H9 (cell line): ENCODE data around the gene SH3RF3. TPM values are rescaled to one million over a fixed set of nuclear protein-coding genes. Genes with fewer than 3 reads are reported as not detected.

Source experiments
- DNase-seq: peaks from one replicate; pipeline ENCODE4 v3.0.0-alpha.2; 2017
- H2AFZ ChIP-seq: one replicate; pipeline ENCODE4 v1.6.1; 2013; ENCODE audit warnings: mild to moderate bottlenecking, low read length, control low read depth, moderate library complexity
- H2AK5ac ChIP-seq: 2 replicates; pipeline ENCODE4 v1.6.1; 2013; ENCODE audit warnings: low read length, control low read depth, mixed read lengths; ENCODE audit not compliant: insufficient read length
- H2BK120ac ChIP-seq: one replicate; pipeline ENCODE4 v1.6.1; 2013; ENCODE audit warnings: low read depth, mild to moderate bottlenecking, low read length, control low read depth, inconsistent platforms; ENCODE audit not compliant: poor library complexity, severe bottlenecking
- H2BK12ac ChIP-seq: 2 replicates; pipeline ENCODE4 v1.6.1; 2013; ENCODE audit warnings: low read length, control low read depth, mixed read lengths, low read depth; ENCODE audit not compliant: insufficient read length
- H2BK15ac ChIP-seq: 2 replicates; pipeline ENCODE4 v1.6.1; 2013; ENCODE audit warnings: low read depth, low read length, control low read depth
- H2BK20ac ChIP-seq: one replicate; pipeline ENCODE4 v1.6.1; 2013; ENCODE audit warnings: low read depth, mild to moderate bottlenecking, low read length, control low read depth, inconsistent platforms; ENCODE audit not compliant: poor library complexity, severe bottlenecking
- H2BK5ac ChIP-seq: 2 replicates; pipeline ENCODE4 v1.6.1; 2013; ENCODE audit warnings: low read length, control low read depth, mixed read lengths; ENCODE audit not compliant: insufficient read length
- H3K14ac ChIP-seq: 2 replicates; pipeline ENCODE4 v1.6.1; 2013; ENCODE audit warnings: low read length, control low read depth; ENCODE audit not compliant: insufficient read depth
- H3K18ac ChIP-seq: 2 replicates; pipeline ENCODE4 v1.6.1; 2013; ENCODE audit warnings: low read depth, mild to moderate bottlenecking, mixed read lengths, low read length, control low read depth; ENCODE audit not compliant: insufficient read length
- H3K23ac ChIP-seq: 2 replicates; pipeline ENCODE4 v1.6.1; 2013; ENCODE audit warnings: low read length, control low read depth, mixed read lengths, low read depth; ENCODE audit not compliant: insufficient read length
- H3K23me2 ChIP-seq: 2 replicates; pipeline ENCODE4 v1.6.1; 2013; ENCODE audit warnings: low read depth, mild to moderate bottlenecking, mixed read lengths, low read length, control low read depth; ENCODE audit not compliant: insufficient read length, poor library complexity, severe bottlenecking
- H3K27ac ChIP-seq: 2 replicates; pipeline ENCODE4 v1.5.1; 2013; ENCODE audit warnings: low read length, control low read depth, mixed read lengths, low read depth; ENCODE audit not compliant: insufficient read length
- H3K27me3 ChIP-seq: 2 replicates; pipeline ENCODE4 v1.6.1; 2013; ENCODE audit warnings: low read length, control low read depth, inconsistent platforms; ENCODE audit not compliant: insufficient read depth
- H3K4ac ChIP-seq: 2 replicates; pipeline ENCODE4 v1.6.1; 2013; ENCODE audit warnings: low read depth, mild to moderate bottlenecking, control low read depth, inconsistent platforms, low read length, moderate library complexity
- H3K4me1 ChIP-seq: 2 replicates; pipeline ENCODE4 v1.6.1; 2013; ENCODE audit warnings: low read length, control low read depth, inconsistent platforms; ENCODE audit not compliant: insufficient read depth
- H3K4me2 ChIP-seq: 2 replicates; pipeline ENCODE4 v1.6.1; 2013; ENCODE audit warnings: low read length, control low read depth, mixed read lengths; ENCODE audit not compliant: insufficient read length, insufficient read depth
- H3K56ac ChIP-seq: 2 replicates; pipeline ENCODE4 v1.6.1; 2013; ENCODE audit warnings: low read depth, mild to moderate bottlenecking, mixed read lengths, low read length, control low read depth; ENCODE audit not compliant: insufficient read length
- H3K79me1 ChIP-seq: 2 replicates; pipeline ENCODE4 v1.6.1; 2013; ENCODE audit warnings: low read depth, mild to moderate bottlenecking, moderate library complexity, low read length, control low read depth, inconsistent platforms; ENCODE audit not compliant: insufficient read depth, poor library complexity, severe bottlenecking
- H3K79me2 ChIP-seq: 2 replicates; pipeline ENCODE4 v1.6.1; 2013; ENCODE audit warnings: low read length, control low read depth, inconsistent platforms; ENCODE audit not compliant: insufficient read depth
- H3K9ac ChIP-seq: 2 replicates; pipeline ENCODE4 v1.6.1; 2013; ENCODE audit warnings: low read length, control low read depth, mixed read lengths; ENCODE audit not compliant: insufficient read length; ENCODE audit errors: extremely low read depth
- H3K9me3 ChIP-seq: one replicate; pipeline ENCODE4 v1.6.1; 2013; ENCODE audit warnings: low read depth, low read length, inconsistent platforms; ENCODE audit not compliant: control insufficient read depth
- H3T11ph ChIP-seq: one replicate; pipeline ENCODE4 v1.6.1; 2013; ENCODE audit warnings: mild to moderate bottlenecking, low read length, control low read depth, inconsistent platforms
- H4K20me1 ChIP-seq: one replicate; pipeline ENCODE4 v1.6.1; 2013; ENCODE audit not compliant: control insufficient read depth, insufficient read length, insufficient read depth
- H4K5ac ChIP-seq: 2 replicates; pipeline ENCODE4 v1.6.1; 2013; ENCODE audit warnings: low read depth, mild to moderate bottlenecking, mixed read lengths, low read length, control low read depth; ENCODE audit not compliant: insufficient read length
- H4K8ac ChIP-seq: replicated peaks from 2 replicates; pipeline ENCODE4 v1.6.1; 2013; ENCODE audit warnings: low read length, control low read depth, mixed read lengths, low read depth; ENCODE audit not compliant: insufficient read length
- H4K91ac ChIP-seq: 2 replicates; pipeline ENCODE4 v1.6.1; 2013; ENCODE audit warnings: low read depth, mild to moderate bottlenecking, moderate library complexity, mixed read lengths, low read length, control low read depth; ENCODE audit not compliant: insufficient read length
- H3K27ac Mint-ChIP-seq, 3 experiments: 2 replicates in 2 of 3; 3 replicates in 1 of 3; pipeline ENCODE4 v1.8.0; 2020 to 2021; ENCODE audit warnings: mixed read lengths in 3 of 3, mild to moderate bottlenecking in 1 of 3, moderate library complexity in 1 of 3
- H3K27me3 Mint-ChIP-seq: 2 replicates; pipeline ENCODE4 v1.8.0; 2021; ENCODE audit warnings: low read depth, mild to moderate bottlenecking, moderate library complexity, mixed read lengths
- H3K36me3 Mint-ChIP-seq, 3 experiments: 2 replicates in 2 of 3; 3 replicates in 1 of 3; pipeline ENCODE4 v1.8.0; 2020 to 2021; ENCODE audit warnings: low read depth in 3 of 3, mixed read lengths in 3 of 3; ENCODE audit not compliant: insufficient read depth in 1 of 3
- H3K4me1 Mint-ChIP-seq, 2 experiments: 2 replicates each; pipeline ENCODE4 v1.8.0; 2020; ENCODE audit warnings: mixed read lengths in 2 of 2
- H3K4me3 Mint-ChIP-seq, 2 experiments: 2 replicates in 1 of 2; 3 replicates in 1 of 2; pipeline ENCODE4 v1.8.0; 2020 to 2021; ENCODE audit warnings: mild to moderate bottlenecking in 2 of 2, mixed read lengths in 2 of 2, moderate library complexity in 1 of 2
- H3K9me3 Mint-ChIP-seq, 2 experiments: 2 replicates in 1 of 2; 3 replicates in 1 of 2; pipeline ENCODE4 v1.8.0; 2020; ENCODE audit warnings: mild to moderate bottlenecking in 2 of 2, mixed read lengths in 2 of 2, moderate library complexity in 1 of 2
- WGBS: extraction: QIAGEN DNeasy Blood & Tissue Kit; methylation state at CpG from one replicate; pipeline ENCODE4 v1.1.7; 2013; ENCODE audit warnings: missing lambda C conversion rate, low lambda C conversion rate, mixed read lengths; ENCODE audit not compliant: insufficient read length; ENCODE audit errors: extremely low coverage; 5-methylcytosine and 5-hydroxymethylcytosine counted together
- total RNA-seq: library from RNA; stranded (reverse); gene quantifications from 2 replicates; pipeline ENCODE4 v1.2.1, GENCODE V29; 2021
- TF ChIP-seq, protein P1 (sequence below): fragments of 200-600 bp; sonication (generic); conservative IDR thresholded peaks from 3 replicates; pipeline ENCODE4 v1.8.0; 2021; ENCODE audit warnings: antibody characterized with exemption, mild to moderate bottlenecking

Gene SH3RF3
- total RNA-seq, 1 experiment from 2014 or later: 0.46 TPM

DNA sequence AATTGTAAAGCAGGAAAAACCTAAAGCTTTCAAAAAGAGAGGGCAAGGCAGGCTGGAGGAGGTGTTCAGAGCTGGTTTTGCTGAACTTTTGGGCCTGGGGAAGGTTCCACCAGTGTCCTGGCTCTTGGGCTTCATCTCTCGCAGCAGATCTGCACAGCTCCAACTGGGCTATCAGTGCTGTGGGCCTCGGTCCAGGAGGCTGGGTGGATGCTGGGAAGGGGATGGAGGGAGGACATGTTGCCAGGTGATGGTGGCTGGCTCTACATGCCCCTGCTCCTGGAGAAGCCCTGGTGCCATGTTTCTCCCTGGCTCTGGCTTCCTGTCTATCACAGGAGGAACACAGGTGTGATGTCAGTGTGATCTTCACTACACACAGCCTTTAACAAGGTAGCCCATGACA is 187.1 kb downstream of the SH3RF3 start:
- H3K4me2 ChIP-seq: no peak overlapping the region

More for the DNA sequence above, 187.1 kb downstream of the SH3RF3 start:
- WGBS: no CpG with 5 or more reads among the region's 2 CpGs
- Histone ChIP-seq H2AFZ (no peak overlapping the region), H3K27me3 (no peaks in the 10 kb centered on the region), H3K79me1 (no peaks in the 10 kb centered on the region), H2BK12ac (no peak overlapping the region), H3K9me3 (no peaks in the 10 kb centered on the region), H3K27ac (no peak overlapping the region), H2BK15ac (no peak overlapping the region), H3K4me1 (no peaks in the 10 kb centered on the region), H3K56ac (no peak overlapping the region), H3K9ac (no peak overlapping the region), H3K79me2 (no peaks in the 10 kb centered on the region), H4K20me1 (no peaks in the 10 kb centered on the region), H3T11ph (no peak overlapping the region), H2BK20ac (no peak overlapping the region), H2BK5ac (no peak overlapping the region), H2BK120ac (no peak overlapping the region), H4K8ac (no peak overlapping the region), H3K23ac (no peak overlapping the region), H3K4ac (no peak overlapping the region), H4K91ac (no peak overlapping the region), H2AK5ac (no peak overlapping the region), H3K23me2 (no peaks in the 10 kb centered on the region), H3K18ac (no peak overlapping the region), H3K14ac (no peak overlapping the region), H4K5ac (no peak overlapping the region)
- TF ChIP-seq, protein P1, sequence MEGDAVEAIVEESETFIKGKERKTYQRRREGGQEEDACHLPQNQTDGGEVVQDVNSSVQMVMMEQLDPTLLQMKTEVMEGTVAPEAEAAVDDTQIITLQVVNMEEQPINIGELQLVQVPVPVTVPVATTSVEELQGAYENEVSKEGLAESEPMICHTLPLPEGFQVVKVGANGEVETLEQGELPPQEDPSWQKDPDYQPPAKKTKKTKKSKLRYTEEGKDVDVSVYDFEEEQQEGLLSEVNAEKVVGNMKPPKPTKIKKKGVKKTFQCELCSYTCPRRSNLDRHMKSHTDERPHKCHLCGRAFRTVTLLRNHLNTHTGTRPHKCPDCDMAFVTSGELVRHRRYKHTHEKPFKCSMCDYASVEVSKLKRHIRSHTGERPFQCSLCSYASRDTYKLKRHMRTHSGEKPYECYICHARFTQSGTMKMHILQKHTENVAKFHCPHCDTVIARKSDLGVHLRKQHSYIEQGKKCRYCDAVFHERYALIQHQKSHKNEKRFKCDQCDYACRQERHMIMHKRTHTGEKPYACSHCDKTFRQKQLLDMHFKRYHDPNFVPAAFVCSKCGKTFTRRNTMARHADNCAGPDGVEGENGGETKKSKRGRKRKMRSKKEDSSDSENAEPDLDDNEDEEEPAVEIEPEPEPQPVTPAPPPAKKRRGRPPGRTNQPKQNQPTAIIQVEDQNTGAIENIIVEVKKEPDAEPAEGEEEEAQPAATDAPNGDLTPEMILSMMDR: no peak
- Mint-ChIP-seq H3K36me3 (no peaks in the 10 kb centered on the region), H3K9me3 (no peaks in the 10 kb centered on the region; a peak in 1 of 5 replicates), H3K4me1 (peaks cover 4 to 17% of the 10 kb centered on the region in 2 experiments; a peak in 3 of 4 replicates), H3K27ac (no peak overlapping the region), H3K27me3 (no peaks in the 10 kb centered on the region; the same call in 1 of the 2 replicates), H3K4me3 (no peak overlapping the region)
- DNase-seq: no peak
